ENCODE data around the gene OTUD4. TPM values are rescaled to one million over a fixed set of nuclear protein-coding genes. Genes with fewer than 3 reads are reported as not detected.

The OTUD4 gene
- total and polyA plus RNA-seq, 9 of the 15 experiments (the other 6 are each of a cell fraction or from before 2014, with no cell fraction given), result 4.2 to 29.0 (median 24.8) TPM

- TF ChIP-seq MTA3 (IDR thresholded peaks at IDR 0.05; ENCODE audit: borderline replicate concordance) (0 out of 2 replicates have a peak, but pooled peaks have one; percentile 57), KDM5B (IDR thresholded peaks at IDR 0.05; ENCODE audit: insufficient replicate concordance, low read depth, low read length) (peak; percentile 85), E2F8 (IDR thresholded peaks at IDR 0.05; ENCODE audit: low read depth, partially characterized antibody) (peak; percentile 77), FOXM1 (IDR thresholded peaks at IDR 0.05; ENCODE audit: low read depth) (0 out of 2 replicates have a peak, but pooled peaks have one; percentile 44), FOXM1 (CRISPR knock-in tag; IDR thresholded peaks at IDR 0.05; ENCODE audit: low read depth) (0 out of 2 replicates have a peak, but pooled peaks have one; percentile 1), EP400 (IDR thresholded peaks at IDR 0.05) (peak; percentile 100), ZNF766 (CRISPR knock-in tag; conservative IDR thresholded peaks at IDR 0.05) (peak; percentile 66; the same call in 1 of the 2 replicates), ZNF57 (CRISPR knock-in tag; IDR thresholded peaks at IDR 0.05) (no peak), ZZZ3 (IDR thresholded peaks at IDR 0.05) (no peak), OTX1 (CRISPR knock-in tag; IDR thresholded peaks at IDR 0.05) (0 out of 2 replicates have a peak, but pooled peaks have one; percentile 22), DACH1 (IDR thresholded peaks at IDR 0.05; ENCODE audit: partially characterized antibody) (peak; percentile 86), SIN3A (IDR thresholded peaks at IDR 0.05; ENCODE audit: borderline replicate concordance in 2 of 2, control insufficient read depth in 1 of 2, low read depth in 2 of 2, low read length in 2 of 2) (peak; percentile 89 to 97; a peak in 3 of 4 replicates), POLR2AphosphoS5 (IDR thresholded peaks at IDR 0.05; ENCODE audit: control insufficient read depth, insufficient read depth, low read depth, low read length) (peak; percentile 89), DMBX1 (CRISPR knock-in tag; IDR thresholded peaks at IDR 0.05; ENCODE audit: borderline replicate concordance) (peak; percentile 56; the same call in 1 of the 2 replicates), ZNF24 (IDR thresholded peaks at IDR 0.05) (0 out of 2 replicates have a peak, but pooled peaks have one; percentile 26), ZNF780A (CRISPR knock-in tag; IDR thresholded peaks at IDR 0.05) (no peak), ETV1 (tag; conservative IDR thresholded peaks at IDR 0.05; ENCODE audit: low read depth) (peak; percentile 52; the same call in 1 of the 2 replicates), ZNF449 (CRISPR knock-in tag; IDR thresholded peaks at IDR 0.05) (peak; percentile 82; the same call in 1 of the 2 replicates), E2F4 (CRISPR knock-in tag; IDR thresholded peaks at IDR 0.05; ENCODE audit: low read depth) (no peak), IRF2 (CRISPR knock-in tag; IDR thresholded peaks at IDR 0.05) (no peak), SMARCA4 (IDR thresholded peaks at IDR 0.05) (0 out of 2 replicates have a peak, but pooled peaks have one; percentile 19)
These were observed 82.3 kb downstream of the OTUD4 start, which contains the start of the genes ABCE1 and ANAPC10 (continued) for GRCh38 chr4:145097821-145098674.

All from K562 (cell line).